HCEC 1CT (cell line): ENCODE results near the gene UMODL1.
"Not testable (repeated sequence)": the region's sequence is repeated elsewhere in the genome, so short reads cannot be mapped to it uniquely, and the experiment has no call there.

Experiments used
- DNase-seq: peaks from one replicate; pipeline ENCODE4 v3.0.0-alpha.2; 2017

Gene UMODL1

GRCh38 chr21:42101246-42101645 is 30.1 kb downstream of the UMODL1 start:
- no peak for DNase-seq

GRCh38 chr21:42102076-42102475 is 31.0 kb downstream of the UMODL1 start:
- no peak for DNase-seq

DNA sequence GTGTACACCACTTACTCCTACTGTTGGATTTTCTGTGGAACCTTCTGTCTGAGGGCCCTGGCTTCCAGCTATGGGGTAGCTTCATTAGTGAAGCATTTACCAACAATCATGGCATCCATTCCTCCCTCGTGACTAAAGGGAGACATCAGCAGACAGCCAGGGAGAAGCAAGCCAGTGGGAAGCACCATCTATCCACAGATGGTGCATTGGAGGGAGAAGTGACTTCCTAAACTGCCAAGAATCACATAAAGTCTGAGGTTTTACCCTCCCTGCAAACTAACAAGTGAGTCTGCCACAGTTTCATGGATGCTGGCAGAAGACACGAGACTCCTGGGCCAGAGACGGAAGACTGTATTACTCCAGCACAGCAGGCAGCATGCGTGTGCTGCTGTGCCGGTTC is 31.4 kb downstream of the UMODL1 start:
- no peak for DNase-seq

DNA sequence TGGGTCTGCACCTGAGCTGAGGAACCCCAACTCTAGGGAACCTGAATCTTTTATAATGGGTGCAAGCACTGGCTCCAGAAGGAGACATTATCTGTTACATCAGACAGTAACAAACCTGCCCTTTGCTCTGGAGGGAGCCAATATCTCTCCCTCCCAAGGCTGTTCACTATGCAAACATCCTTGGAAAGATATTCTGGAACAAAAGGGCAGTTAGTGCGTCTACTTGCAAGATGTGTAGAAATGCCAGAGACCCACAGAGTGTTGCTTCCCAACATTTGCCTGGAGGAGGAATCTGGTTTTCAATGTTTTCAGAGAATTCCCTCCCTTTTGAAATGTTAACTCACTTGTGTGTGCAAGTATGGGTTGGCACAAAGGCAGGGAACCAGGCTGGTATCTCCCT is 31.9 kb downstream of the UMODL1 start:
- DNase-seq: no peak

DNA sequence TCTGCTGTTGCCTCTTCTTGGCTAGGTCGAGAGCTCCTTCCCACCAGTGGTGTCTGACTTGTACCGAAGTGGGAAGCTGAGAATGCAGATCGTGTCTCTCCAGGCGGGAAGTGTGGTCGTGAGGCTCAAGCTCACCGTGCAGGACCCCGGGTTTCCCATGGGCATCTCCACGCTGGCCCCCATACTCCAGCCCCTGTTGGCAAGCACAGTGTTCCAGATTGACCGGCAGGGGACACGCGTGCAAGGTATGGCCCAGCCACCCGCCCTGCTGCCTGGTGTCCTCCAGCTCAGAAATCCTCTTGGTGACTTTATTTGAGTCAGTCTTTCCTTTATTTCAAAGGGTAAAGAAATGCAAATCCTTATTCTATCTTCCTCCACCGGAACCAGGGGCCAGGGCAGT is 32.7 kb downstream of the UMODL1 start:
- DNase-seq: no peak

- DNase-seq: no peak
Measured at GRCh38 chr21:42105476-42106315, 34.6 kb downstream of the UMODL1 start.

- DNase-seq: no peak
Measured at GRCh38 chr21:42106425-42106824, 35.3 kb downstream of the UMODL1 start.

DNA sequence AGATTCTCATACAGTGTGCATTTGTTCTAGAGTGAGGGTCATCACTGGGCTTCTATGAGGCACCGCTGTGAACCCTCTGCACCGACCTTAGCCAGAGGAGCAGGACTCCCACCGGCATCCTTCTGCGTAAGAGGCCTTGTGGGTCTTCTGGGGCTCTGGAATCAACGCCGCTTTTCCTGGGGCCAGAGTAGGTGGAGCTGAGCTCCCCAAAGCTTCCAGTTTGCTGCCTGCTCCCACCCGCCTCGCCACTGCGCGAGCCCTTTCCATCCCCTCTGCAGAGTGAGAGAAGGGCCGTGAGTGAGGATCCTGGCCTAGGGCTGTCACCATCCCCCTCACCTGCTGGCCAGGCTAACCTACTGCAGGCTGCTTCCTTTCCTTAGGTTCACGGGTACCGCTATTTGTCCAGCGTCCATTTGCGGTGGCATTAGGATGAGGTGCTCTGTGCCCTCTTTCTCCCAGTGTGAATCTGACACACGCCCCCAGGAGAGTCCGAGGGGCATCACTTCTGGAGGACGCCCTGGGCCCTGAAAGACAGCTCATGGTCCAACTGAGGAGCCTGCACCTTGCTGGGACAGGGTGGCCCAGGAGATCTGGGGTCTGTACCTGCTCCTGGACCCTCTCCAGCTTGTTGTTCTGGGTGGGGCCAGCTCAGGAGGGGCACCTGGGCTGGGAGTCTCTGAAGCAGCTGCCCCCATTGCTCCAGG is 36.2 kb downstream of the UMODL1 start:
- no peak for DNase-seq

- peak; percentile 20 for DNase-seq
Measured at GRCh38 chr21:42107881-42108553, 36.9 kb downstream of the UMODL1 start.

GRCh38 chr21:42108554-42109340 is 37.6 kb downstream of the UMODL1 start:
- no peak for DNase-seq

- no peak for DNase-seq
Measured at GRCh38 chr21:42109473-42109872, 38.4 kb downstream of the UMODL1 start.

- no peak for DNase-seq
Measured at GRCh38 chr21:42109873-42110525, 38.9 kb downstream of the UMODL1 start.

GRCh38 chr21:42110691-42111469 is 39.8 kb downstream of the UMODL1 start:
- no peak for DNase-seq

GRCh38 chr21:42111470-42111743 is 40.3 kb downstream of the UMODL1 start:
- no peak for DNase-seq

GRCh38 chr21:42111811-42112210 is 40.7 kb downstream of the UMODL1 start:
- DNase-seq: no peak

- no peak for DNase-seq
Measured at GRCh38 chr21:42112238-42112637, 41.1 kb downstream of the UMODL1 start.

DNA sequence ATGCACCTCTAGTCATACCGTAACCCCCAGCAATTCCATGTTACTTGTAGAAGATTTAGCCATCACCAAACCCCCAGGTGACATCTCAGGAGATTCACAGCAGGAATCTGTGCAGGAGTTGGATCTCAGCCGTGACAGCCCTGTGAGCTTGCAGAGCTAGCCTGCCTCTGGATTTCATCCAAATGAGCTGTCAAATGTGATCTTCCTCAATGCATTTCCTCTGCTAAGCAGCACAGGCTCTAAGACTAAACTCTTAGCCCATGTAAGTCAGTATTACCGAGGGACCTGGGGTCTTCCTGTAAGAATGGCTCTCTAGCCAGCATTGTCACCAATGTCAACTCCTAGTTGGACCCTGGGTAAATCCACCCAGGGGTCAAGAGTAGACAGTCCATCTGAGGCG is 41.7 kb downstream of the UMODL1 start:
- DNase-seq: no peak

DNA sequence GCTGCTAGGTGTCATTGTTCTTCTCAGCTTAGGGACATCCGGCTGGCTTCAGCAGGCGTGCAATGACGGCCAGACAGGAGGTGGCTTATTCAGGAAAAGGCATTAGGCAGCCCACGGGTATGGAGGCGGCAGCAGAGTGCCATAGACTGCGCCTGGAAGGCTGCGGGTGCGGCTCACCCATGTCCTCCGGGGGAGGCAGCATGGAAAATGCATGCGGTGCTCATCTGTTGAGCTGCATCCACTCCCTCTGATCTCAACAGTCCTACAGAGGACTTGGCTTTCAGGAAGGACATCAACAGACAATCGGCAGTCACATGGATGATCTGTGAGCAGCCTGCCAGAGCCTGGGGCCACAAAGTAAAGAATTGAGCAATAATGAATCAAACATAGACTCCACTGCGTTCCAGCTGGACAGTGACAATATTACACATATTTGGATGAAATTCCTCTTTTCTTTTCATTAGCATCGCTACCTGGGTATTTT is 42.9 kb downstream of the UMODL1 start:
- DNase-seq: peak; percentile 13

- no peak for DNase-seq
Measured at GRCh38 chr21:42114646-42115045, 43.5 kb downstream of the UMODL1 start.

- DNase-seq: no peak
Measured at GRCh38 chr21:42115136-42115683, 44.1 kb downstream of the UMODL1 start.

DNA sequence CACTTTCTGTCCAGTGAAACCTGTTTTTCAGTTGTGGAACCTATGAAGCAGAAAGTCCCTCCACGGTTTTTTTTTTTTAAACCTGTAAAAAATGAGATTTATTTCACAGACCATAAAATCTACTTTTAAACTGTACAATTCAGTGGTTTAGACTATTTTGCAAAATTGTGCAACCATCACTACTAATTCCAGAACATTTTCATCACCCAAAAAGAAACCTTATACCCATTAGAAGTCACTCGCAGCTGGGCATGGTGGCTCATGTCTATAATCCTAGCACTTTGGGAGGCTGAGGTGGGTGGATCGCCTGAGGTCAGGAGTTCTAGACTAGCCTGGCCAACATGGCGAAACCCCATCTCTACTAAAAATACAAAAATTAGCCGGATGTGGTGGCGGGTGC is 45.4 kb downstream of the UMODL1 start:
- not testable (repeated sequence) for DNase-seq
